Hepatocyte (in vitro differentiated cells): ENCODE data around the gene DCTN1.

Experiments
- CTCF ChIP-seq: fragments of 200-600 bp; sonication (generic); IDR thresholded peaks from 2 replicates; pipeline ENCODE4 v1.5.1; 2016; ENCODE audit warnings: antibody characterized with exemption, mild to moderate bottlenecking; ENCODE audit not compliant: poor library complexity
- EZH2 ChIP-seq: fragments of 200-600 bp; sonication (generic); IDR thresholded peaks from 2 replicates; pipeline ENCODE4 v1.6.1; 2016; ENCODE audit warnings: antibody characterized with exemption, mild to moderate bottlenecking, borderline replicate concordance
- EZH2phosphoT487 ChIP-seq: fragments of 200-600 bp; sonication (generic); IDR thresholded peaks from one replicate; pipeline ENCODE4 v1.6.1; 2018; ENCODE audit warnings: antibody characterized with exemption, mild to moderate bottlenecking, low read depth, moderate library complexity; ENCODE audit not compliant: unreplicated experiment, severe bottlenecking

GRCh38 chr2:74333896-74334586 lies 46.1 kb downstream of the DCTN1 start:
- no peak for TF ChIP-seq CTCF
- TF ChIP-seq EZH2: no peak
- TF ChIP-seq EZH2phosphoT487: no peak
